GM18870 (cell line): Measurements from ENCODE around the gene SPSB1.

ENCODE experiments used
- ATAC-seq: cut with Tn5 transposase; IDR thresholded peaks from one replicate; pipeline ENCODE4 v1.9.1; 2021; ENCODE audit warnings: moderate library complexity; ENCODE audit not compliant: unreplicated experiment

SPSB1 gene

DNA sequence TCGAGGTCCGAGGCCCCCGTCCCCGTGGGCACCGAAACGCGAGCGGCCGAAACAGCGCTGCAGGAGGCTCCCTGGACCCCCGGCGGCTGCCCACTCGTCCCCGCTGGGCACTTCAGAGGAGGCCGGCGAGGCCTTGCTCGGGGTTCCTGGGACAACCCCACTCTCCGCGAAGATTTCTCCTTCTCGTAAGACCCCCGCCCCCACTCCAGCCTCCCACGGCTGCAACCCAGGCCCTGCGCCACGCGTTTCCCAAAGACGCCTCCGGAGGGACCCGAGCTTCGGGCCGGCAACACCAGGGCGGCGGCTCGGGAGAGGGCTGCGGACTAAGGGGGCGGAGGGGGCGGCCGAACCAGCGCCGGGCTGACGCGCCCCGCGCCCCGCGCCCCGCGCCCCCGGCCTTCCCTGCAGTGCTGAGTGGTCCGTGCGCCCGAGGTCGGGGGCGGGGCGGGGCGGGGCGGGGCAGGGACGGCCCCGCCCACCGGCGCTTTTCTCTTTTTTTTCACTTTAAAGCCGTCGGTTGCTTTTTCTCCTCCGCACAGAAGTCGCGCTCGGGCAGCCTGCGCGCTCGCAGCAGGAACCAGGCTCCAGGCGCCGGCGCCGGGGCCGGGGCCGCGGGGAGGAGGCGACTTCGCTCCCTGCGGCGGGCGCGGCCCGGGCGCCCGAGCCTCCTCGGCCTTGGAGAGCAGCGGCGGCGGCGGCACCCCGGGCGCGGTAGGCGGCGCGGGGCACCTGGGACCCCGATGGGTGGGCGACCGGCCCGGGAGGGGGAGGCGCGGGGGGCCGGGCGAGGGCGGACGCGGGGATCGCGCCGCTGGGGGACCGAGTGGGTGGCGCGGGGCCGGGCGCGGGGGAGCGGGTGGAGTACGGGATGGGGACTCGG lies at the start of gene SPSB1:
TSS of gene SPSB1 (plus strand) at position 534 of the 880 bp plus-strand sequence. CDS start 62,998 bp downstream, outside the sequence.
- no peak for ATAC-seq

GRCh38 chr1:9243066-9243739 lies 49.5 kb upstream of the SPSB1 start:
- no peak for ATAC-seq

DNA sequence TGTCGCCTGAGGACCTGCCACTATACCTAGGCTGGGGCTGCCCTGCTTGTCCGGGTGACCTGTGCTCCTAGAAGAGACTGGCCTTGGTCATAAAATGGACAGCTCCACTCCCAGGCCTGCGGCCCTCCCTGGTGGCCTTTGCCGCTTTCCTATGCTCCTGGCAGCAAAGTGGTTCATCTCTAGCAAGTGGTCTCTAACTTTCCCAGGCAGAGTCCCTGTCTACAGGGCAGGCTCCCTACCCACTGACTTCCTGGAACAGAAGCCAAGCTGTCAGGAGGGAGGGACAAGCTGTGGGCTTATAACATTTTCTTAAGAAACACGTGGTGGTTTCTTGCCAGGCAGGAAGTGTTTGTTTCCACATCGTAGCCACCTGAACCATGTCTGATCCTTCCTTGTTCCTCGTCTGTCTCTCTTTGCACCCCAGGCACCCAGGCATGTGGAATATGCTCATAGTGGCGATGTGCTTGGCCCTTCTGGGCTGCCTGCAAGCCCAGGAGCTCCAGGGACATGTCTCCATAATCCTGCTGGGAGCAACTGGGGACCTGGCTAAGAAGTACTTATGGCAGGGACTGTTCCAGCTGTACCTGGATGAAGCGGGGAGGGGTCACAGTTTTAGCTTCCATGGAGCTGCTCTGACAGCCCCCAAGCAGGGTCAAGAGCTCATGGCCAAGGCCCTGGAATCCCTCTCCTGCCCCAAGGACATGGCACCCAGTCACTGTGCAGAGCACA lies 48.0 kb upstream of the SPSB1 start:
- ATAC-seq = no peak

GRCh38 chr1:9245230-9245619 lies 47.5 kb upstream of the SPSB1 start:
- ATAC-seq = no peak

DNA sequence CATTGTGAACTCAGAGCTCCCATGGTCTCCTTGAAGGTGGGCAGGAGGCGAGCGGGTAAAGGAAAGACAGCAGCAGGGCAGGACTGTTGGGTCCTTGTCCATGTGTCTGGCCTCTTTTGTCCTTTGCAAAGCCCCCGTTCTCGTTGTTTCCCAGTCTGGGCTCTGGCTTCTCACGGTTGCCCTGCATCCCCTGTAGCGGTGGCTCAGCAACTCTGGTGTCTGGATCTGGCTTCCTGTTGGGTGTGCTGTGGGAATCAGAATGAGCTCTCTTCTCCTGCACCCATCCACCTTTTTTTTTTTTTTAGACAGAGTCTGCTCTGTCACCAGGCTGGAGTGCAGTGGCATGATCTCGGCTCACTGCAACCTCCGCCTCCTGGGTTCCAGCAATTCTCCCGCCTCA lies 47.0 kb upstream of the SPSB1 start:
- ATAC-seq = no peak

DNA sequence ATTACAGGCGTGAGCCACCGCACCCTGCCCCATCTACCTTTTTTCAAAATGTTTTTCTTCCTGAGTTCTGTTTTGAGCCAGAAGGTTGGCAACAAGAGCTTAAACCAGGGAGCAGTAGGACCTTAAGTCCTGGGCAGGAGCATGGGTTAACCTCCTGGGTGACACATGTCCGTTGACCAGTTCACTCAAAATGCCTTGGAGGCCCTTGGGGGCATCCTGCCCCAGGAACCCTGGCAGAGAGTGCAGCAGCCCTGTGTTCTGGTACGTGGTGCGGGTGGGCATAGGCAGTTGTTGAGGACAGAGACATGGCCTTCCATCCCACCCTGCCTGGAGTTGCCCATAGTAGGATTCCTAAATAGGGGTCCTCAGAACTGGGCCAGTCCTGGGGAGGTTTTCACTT lies 46.5 kb upstream of the SPSB1 start:
- no peak for ATAC-seq

DNA sequence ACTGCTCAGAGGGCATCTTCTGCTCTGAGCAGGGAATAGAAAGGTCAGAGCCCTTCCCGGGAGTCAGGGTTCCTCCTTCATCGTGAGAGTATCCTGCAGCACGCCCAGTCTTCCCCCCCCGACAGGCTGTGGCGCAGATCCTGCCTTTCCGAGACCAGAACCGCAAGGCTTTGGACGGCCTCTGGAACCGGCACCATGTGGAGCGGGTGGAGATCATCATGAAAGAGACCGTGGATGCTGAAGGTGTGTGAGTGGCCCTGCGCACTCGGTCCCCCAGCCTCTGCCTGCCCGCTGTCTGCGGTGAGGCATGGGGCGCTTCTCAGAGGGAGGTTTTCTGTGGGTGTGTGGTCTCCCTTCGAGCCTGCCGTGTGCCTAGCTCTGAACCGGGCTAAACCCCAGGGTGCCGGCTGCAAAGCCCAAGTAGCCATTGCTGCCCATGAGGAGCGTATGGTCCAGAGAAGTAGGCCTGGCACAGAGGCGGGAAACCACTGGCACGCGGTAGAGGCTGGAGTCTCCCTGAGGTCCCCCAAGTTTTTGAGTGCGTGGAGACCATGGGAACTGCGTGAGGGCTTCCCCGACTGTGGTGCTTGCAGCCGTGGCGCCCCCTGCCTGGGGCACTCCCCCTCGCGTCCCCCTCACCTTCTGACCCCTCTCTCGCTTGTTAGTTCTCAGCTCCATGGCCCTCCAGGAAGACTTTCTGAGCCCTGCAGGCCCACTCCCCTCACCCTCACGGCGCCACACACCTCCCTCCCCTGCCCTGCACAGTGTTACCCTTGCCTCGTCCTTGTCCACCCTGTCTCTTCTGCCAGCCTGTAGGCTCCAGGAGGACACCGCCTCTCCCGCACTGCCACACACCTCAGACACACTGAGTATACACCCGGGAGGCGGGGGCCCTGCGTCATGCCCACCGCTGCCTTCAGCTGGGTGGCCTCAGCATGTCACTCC lies 45.6 kb upstream of the SPSB1 start:
- no peak for ATAC-seq

DNA sequence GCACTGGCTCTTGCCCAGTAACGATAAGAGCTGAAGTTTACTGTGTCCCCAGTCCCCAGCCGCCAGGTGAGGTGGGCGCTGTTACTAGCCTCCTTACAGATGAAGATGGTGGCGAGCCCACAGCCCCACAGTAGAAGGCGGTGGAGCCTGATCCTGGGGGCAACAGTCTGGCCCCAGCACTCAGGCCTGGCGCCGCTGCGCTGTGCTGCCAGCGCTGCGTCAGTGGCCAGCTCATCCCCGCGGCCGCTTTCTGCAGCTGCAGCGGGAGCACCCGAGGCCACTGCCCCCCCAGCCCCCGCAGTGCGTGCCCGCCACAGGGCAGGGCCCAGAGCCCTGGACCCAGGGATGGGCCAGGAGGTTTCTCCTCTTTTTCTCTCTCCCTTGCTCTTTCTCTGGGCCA lies 44.8 kb upstream of the SPSB1 start:
- no peak for ATAC-seq

- no peak for ATAC-seq
Observed at GRCh38 chr1:9248341-9249262, 44.1 kb upstream of the SPSB1 start.

- no peak for ATAC-seq
Observed at GRCh38 chr1:9249263-9249533, 43.5 kb upstream of the SPSB1 start.

DNA sequence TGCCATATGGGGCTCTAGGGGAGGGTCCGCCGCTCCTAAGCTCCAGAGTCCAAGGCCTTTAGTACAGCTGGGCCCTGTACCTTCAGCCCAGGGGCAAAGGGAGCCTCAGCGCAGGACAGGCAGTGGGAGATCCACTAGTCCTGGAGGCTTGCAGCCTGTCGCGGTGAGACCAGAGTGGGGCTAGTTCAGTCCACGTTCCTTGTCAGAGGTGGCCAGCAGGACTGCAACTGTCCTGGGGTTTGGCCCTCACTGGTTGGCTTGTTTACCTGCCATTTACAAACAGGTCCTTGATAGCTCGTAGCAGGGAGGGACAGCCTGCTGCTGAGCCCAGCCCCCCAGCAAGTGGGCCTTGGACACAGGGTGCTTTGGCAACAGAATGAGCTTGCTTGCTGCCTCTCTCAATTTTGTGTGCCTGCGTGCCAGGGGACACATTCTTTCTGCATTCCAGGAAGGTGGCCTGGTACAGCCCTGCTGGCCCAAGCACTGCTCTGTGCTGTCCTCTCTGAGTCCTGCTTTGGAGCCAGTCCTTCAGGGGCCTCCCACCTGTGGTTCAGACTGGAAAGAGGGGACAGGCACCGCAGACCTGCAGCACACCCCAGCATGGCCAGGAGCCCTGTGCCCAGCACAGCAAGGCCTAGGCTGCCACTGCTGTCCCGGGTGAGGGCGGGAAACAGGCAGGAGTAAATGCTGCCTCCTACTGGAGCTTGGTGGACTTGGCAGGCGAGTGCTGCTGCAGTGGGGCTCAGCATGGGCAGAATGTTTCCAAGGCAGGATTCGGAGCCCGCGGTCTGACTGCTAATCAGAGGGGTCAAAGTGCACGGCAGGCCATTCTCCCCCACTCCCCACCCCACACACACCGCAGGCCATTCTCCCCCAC lies 42.9 kb upstream of the SPSB1 start:
- ATAC-seq = no peak

DNA sequence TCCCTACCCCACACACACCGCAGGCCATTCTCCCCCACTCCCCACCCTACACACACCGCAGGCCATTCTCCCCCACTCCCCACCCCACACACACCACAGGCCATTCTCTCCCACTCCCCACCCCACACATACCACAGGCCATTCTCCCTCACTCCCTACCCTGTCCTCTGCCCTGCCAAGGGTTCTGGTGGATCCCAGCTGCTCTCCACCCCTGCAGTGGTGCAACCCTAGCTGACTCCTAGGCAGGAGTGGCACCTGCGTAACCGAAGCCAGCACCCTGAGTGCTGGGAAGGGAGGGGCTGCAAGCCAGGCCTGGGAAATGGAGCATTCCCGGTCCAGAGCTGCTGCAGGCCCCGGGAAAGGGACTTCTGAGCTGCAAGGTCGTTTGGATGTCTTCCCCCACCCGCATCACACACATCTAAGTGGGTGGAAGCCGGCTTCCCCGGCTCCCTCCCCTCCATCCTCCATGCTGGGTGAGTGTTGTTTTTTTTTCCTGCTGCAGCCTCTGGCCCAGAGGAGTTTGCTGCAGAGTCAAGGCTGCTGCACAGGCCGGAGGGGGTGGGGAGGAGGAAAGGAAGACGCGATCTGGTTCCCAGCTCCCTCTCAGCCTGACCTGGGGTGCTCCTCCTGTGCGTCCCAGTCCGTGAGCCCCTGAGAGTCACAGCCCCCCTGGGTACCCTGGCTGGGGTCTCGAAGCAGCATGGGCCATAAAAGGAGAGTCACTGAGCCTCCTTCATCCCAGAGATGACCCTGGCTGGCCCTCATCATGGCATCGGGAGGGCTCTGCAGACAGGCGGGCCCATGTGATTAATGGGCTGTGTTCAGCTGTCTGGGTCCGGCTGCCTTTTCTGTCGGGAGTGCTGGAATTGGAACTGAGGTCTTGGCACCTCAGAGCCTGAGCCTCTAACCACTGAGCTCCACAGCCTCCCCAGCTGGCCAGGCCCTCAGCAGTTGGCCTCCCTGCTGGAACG lies 42.0 kb upstream of the SPSB1 start:
- ATAC-seq = no peak

GRCh38 chr1:9251501-9251900 lies 41.2 kb upstream of the SPSB1 start:
- no peak for ATAC-seq

- no peak for ATAC-seq
Observed at GRCh38 chr1:9253004-9253403, 39.7 kb upstream of the SPSB1 start.

- no peak for ATAC-seq
Observed at GRCh38 chr1:9253453-9254105, 39.1 kb upstream of the SPSB1 start.

- ATAC-seq = no peak
Observed at GRCh38 chr1:9256332-9256731, 36.4 kb upstream of the SPSB1 start.

DNA sequence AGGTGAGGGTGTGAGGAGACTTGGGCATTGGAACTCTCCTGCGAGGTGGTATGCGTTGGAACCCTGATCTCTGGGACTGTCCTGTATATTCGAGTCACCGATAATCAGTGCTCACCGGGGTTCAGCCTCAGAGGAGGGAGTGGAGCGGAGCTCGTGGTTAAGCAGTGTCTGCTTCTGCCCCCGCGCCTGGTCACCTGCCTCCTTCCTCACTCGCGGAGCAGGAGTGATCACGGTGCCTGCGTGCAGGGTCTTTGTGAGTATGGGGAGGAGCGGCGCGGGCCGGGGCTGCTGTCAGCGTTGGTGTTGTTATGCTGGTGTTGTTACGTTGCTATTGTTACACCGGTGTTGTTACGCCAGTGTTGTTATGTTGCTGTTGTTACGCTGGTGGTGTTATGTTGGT lies 34.8 kb upstream of the SPSB1 start:
- no peak for ATAC-seq
